Eye (tissue), 1 donor: ENCODE measurements around the gene PSTK.

ENCODE experiments used
- DNase-seq: peaks from one replicate; pipeline ENCODE4 v3.0.0-alpha.2; 2015

The PSTK gene

GRCh38 chr10:122980209-122981065 is at the start of gene PSTK:
TSS of gene PSTK (plus strand) at chr10:122980401. CDS start at chr10:122980480, 79 bp downstream.
- DNase-seq = peak; percentile 98

GRCh38 chr10:122931088-122931906 is 48.9 kb upstream of the PSTK start:
- DNase-seq = no peak

- DNase-seq = no peak
Measured at GRCh38 chr10:122939133-122939855, 40.9 kb upstream of the PSTK start.

- peak; percentile 24 for DNase-seq
Measured at GRCh38 chr10:122939856-122940543, 40.2 kb upstream of the PSTK start.

GRCh38 chr10:122949296-122949695 is 30.9 kb upstream of the PSTK start:
- DNase-seq = no peak

GRCh38 chr10:122953902-122954730 is 26.1 kb upstream of the PSTK start, which contains the start of gene C10orf88:
TSS of gene C10orf88 (minus strand) at chr10:122954227. CDS start at chr10:122954178, 49 bp downstream.
- peak; percentile 99 for DNase-seq

- DNase-seq = no peak
Measured at GRCh38 chr10:122954731-122955050, 25.5 kb upstream of the PSTK start.

GRCh38 chr10:122955892-122956291 is 24.3 kb upstream of the PSTK start:
- no peak for DNase-seq

- no peak for DNase-seq
Measured at GRCh38 chr10:122957474-122957873, 22.7 kb upstream of the PSTK start.

- DNase-seq = no peak
Measured at GRCh38 chr10:122962405-122962804, 17.8 kb upstream of the PSTK start.

GRCh38 chr10:122966879-122967278 is 13.3 kb upstream of the PSTK start:
- no peak for DNase-seq

GRCh38 chr10:122968698-122969097 is 11.5 kb upstream of the PSTK start:
- no peak for DNase-seq

GRCh38 chr10:122974023-122974422 is 6.2 kb upstream of the PSTK start:
- no peak for DNase-seq

- DNase-seq = no peak
Measured at GRCh38 chr10:122974543-122975064, 5.6 kb upstream of the PSTK start.

- peak; percentile 59 for DNase-seq
Measured at GRCh38 chr10:122981066-122981464, 864 bp downstream of the PSTK start.

GRCh38 chr10:122983898-122984297 is 3.7 kb downstream of the PSTK start:
- no peak for DNase-seq

GRCh38 chr10:122984708-122985107 is 4.5 kb downstream of the PSTK start:
- DNase-seq = no peak

- no peak for DNase-seq
Measured at GRCh38 chr10:122986335-122986734, 6.1 kb downstream of the PSTK start.

GRCh38 chr10:122988501-122988900 is 8.3 kb downstream of the PSTK start:
- no peak for DNase-seq

- DNase-seq = no peak
Measured at GRCh38 chr10:122990278-122990677, 10.1 kb downstream of the PSTK start.

GRCh38 chr10:122992031-122992585 is 11.9 kb downstream of the PSTK start:
- no peak for DNase-seq
